Stimulated activated CD4-positive, alpha-beta T cell treated with anti-CD3 and anti-CD28 coated beads, Interleukin-15, amount 100 ng/mL, for 1 hour (primary cell): ENCODE data around the gene CPHXL2.

Experiments
- DNase-seq, 2 donors: peaks; one replicate each; pipeline ENCODE4 v3.0.0-alpha.2; 2020; ENCODE audit warnings: low read depth in 1 of 2, low spot score in 1 of 2

CPHXL2 gene

DNA sequence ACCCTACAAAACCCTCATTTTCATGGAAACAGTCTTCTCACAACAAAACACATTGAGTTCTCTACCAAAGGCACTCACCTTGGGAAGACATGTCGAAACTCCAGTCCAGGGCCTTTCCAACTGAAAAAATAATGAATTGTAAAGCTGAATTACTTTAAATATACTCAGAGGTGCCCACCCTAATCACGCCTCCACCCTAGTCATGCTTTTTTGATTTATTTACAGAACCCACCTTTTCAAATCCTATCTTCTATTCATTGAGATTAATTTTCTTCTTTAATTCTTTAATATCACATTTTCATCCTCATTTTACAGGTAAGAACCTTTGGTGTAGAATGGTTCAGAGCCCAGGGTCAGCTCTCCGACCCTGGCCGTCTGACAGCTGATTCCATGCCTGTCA is at the start of gene CPHXL2:
CPHXL2 (minus strand) TSS at position 101 of the 400 bp plus-strand sequence; CDS start at position 91, 10 bp downstream.
- no peak for DNase-seq

DNA sequence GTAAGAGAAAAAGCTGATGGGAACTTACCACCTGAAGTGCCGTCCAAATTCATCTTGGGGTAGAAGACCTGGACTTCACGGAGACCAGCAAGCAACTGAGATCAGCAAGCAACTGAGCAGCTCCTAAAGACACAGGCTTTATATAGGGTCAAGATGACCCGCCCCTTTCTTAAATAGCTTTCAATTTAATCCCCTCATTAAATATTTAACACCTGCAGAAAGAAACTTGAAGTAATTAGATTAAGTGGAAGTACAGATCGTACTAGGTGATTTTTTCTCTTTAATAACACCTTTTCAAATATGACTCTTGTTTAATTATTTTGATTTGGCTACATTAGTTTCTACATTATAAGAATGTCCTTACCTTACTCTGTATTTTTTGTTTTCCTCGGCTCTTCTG is 49.6 kb upstream of the CPHXL2 start, which contains the start of gene CPHXL:
CPHXL (minus strand) TSS at position 101 of the 400 bp plus-strand sequence; CDS start at position 53, 48 bp downstream.
- no peak for DNase-seq

- no peak for DNase-seq
These were observed 41.6 kb upstream of the CPHXL2 start for GRCh38 chr16:75718452-75718851.

GRCh38 chr16:75714661-75715060 is 37.9 kb upstream of the CPHXL2 start:
- no peak for DNase-seq

- DNase-seq, result no peak
These were observed 33.5 kb upstream of the CPHXL2 start for GRCh38 chr16:75710344-75710743.

- DNase-seq, result no peak
These were observed 26.5 kb upstream of the CPHXL2 start for GRCh38 chr16:75703306-75703705.

- no peak for DNase-seq
These were observed 25.4 kb upstream of the CPHXL2 start for GRCh38 chr16:75702242-75702641.

- no peak for DNase-seq
These were observed 24.6 kb upstream of the CPHXL2 start, which contains the start of gene DUXB for GRCh38 chr16:75701361-75701760. TSS of gene DUXB (minus strand) at chr16:75701461. CDS start at chr16:75701418, 43 bp downstream.

- DNase-seq, result no peak
These were observed 20.8 kb upstream of the CPHXL2 start for GRCh38 chr16:75697571-75697970.

DNA sequence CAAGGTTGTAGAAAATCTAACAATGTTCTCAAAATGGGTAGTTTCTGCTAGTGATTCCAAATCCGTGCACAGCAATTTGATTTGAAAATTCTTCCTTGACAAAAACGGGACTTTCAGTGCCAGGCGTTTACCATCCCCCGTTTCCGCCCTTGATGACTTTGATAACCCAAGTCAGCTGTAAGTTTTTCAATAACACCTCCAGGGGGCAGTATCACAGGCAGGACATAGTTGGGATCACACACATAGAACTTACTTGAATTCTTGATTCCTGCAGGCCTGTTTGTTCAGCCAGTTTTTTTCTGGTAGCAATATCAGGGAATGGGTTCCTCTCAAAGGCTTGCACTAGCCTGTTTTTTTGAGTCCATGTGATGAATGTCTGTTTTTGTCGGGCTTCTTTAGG is 18.9 kb upstream of the CPHXL2 start:
- no peak for DNase-seq

DNA sequence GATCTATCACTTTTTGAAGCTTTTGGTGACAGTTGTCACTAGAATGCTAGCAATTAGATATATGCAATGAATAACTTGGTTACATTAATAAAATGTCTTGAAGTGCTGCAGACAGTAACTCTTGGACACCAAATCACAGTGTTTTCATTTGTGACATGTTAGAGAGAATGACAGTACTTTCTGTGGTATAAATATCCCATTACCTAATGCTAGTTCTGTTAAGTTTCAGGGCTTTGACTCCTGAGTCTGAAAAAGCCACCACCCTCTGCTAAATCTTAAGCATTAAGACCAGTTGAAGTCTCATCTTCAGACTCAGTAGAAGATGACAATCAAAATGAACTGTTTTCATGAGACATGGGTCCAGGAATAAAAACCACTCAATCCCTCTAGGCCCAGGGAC is 10.6 kb upstream of the CPHXL2 start:
- no peak for DNase-seq

- no peak for DNase-seq
These were observed 5.5 kb upstream of the CPHXL2 start for GRCh38 chr16:75682308-75682707.

DNA sequence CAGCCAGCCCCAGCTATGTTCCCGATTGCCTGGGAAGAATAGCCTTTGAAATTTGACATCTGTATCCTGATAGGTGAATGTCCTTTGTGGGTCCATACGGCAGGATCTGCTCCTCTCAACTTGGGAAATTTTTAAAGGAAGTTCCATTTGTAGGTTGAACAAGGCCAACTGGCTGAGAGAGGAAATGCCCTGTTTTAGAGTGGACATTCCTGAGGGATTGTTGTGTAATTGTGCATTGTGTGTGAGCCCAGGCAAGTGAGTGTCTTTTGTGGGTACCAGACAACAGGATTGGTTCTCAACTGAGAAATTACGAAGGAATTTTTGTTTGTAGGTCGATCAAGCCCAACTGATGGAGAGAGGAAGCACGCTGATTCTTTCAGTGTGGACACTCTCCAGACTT is 2.6 kb upstream of the CPHXL2 start:
- no peak for DNase-seq

DNA sequence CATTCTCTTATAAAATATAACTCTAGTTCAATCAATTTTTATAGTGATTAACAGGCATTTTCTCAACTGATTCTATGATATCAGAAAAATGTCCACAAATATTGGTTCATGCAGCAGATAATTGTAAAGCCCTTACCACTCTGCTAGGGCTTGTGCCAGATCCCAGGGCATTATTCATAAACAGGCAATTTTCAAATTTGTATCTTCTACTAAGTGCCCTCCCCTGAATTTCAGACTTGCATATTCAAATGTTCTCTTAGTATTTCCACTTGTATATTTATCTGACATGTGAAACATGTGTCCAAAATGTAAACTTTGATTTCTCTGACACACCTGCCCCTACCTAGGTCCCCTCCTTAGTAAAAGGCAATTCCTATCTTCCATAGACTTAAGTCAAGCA is 9.3 kb downstream of the CPHXL2 start:
- DNase-seq, result no peak

GRCh38 chr16:75660726-75661302 is 16.0 kb downstream of the CPHXL2 start:
- no peak for DNase-seq

DNA sequence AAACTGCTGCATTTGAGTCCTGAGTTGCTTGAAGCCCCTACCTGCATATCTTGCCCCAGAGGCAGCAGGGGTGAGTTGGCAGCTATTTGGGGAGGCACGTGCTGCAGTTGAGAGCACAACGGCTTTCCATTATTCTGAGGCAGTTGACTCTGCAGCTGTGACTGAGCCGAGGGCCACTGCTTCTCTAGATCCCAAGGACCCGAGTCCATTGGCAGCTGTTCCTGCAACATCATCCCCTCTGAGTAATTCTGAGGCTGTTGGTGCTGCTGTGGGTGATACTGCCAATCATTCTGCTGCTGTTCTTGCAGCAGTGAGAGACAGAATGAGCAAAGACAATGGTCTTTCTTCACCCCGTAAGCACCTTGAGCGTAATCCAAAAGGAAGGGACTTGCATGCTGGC is 16.5 kb downstream of the CPHXL2 start:
- no peak for DNase-seq

DNA sequence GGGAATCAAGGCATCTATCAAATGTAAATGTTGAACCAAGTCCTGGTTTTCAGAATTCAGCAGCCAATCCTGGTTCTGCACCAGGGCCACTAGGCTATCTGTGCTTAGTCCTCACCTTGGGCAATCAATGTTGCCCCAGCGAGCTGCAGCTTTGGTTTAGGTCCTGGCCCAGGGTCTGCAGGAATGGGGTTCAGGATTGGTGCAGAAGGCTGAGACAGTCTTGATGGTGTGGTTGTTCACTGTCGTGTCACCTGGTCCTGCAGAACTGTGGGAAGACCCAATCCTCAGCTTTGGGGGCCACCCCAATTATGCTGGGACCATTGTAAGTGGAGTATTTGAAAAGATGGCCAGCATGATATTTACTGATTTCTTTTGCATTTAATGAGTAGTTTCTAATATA is 18.6 kb downstream of the CPHXL2 start:
- DNase-seq, result no peak

GRCh38 chr16:75653922-75654321 is 22.9 kb downstream of the CPHXL2 start:
- no peak for DNase-seq

GRCh38 chr16:75648265-75649076 is 28.3 kb downstream of the CPHXL2 start:
- peak; percentile 68 to 78 for DNase-seq

- peak; percentile 89 to 90 for DNase-seq
These were observed 29.1 kb downstream of the CPHXL2 start, which contains the start of the genes KARS1 and TERF2IP for GRCh38 chr16:75647492-75648264. TSS of gene KARS1 (minus strand) at chr16:75647665. CDS start at chr16:75647639, 26 bp downstream. TSS of gene TERF2IP (plus strand) at chr16:75647773. CDS start at chr16:75647883, 110 bp downstream.

- DNase-seq, result no peak
These were observed 29.7 kb downstream of the CPHXL2 start for GRCh38 chr16:75647112-75647491.
